ENCODE data around the gene CASTOR1.

GRCh38 chr22:30323246-30323645 lies 33.9 kb upstream of the CASTOR1 start:
- TF ChIP-seq CTCF (conservative IDR thresholded peaks at IDR 0.05; ENCODE audit: low read depth, low read length) (no peak), EZH2 (IDR thresholded peaks at IDR 0.05; ENCODE audit: borderline replicate concordance, low read depth, low read length, poor library complexity, severe bottlenecking) (no peak)
